ENCODE data around the gene GDF11.
A peak's percentile ranks its signal among the peaks of the same experiment; 100 is the strongest.

GDF11 gene

GRCh38 chr12:55743406-55744339, 751 bp downstream of the GDF11 start:
- Histone ChIP-seq H3K36me3 (ENCODE audit: control insufficient read depth, low read length) (peaks cover 2% of the 10 kb centered on the region; the same call in 1 of the 2 replicates), H3K27ac (ENCODE audit: low read depth, low read length) (no peak overlapping the region), H3K4me1 (ENCODE audit: control insufficient read depth, low read length) (peaks cover 51% of the 10 kb centered on the region), H3K27me3 (ENCODE audit: control insufficient read depth, low read length) (peaks cover 4% of the 10 kb centered on the region; the same call in 1 of the 2 replicates), H3K9me3 (ENCODE audit: control insufficient read depth, insufficient read depth, low read length) (no peaks in the 10 kb centered on the region), H3F3A (ENCODE audit: control insufficient read depth, insufficient read depth) (peaks cover 12% of the 10 kb centered on the region), H3K9me2 (replicated peaks; ENCODE audit: control insufficient read depth, low read length) (no peaks in the 10 kb centered on the region), H3K79me2 (ENCODE audit: control insufficient read depth, low read length) (peaks cover 19% of the 10 kb centered on the region), H4K20me1 (ENCODE audit: control insufficient read depth, insufficient read depth, low read depth, low read length) (0 out of 2 replicates have a peak, but pooled peaks cover 13% of the 10 kb centered on the region), H3K4me3 (ENCODE audit: low read length) (peak overlapping the region; percentile 96), H3K4me2 (ENCODE audit: low read length) (peak overlapping the region; percentile 79)
- no peak for TF ChIP-seq CTCF (IDR thresholded peaks at IDR 0.05; ENCODE audit: low read depth, low read length, poor library complexity, severe bottlenecking)
- TF ChIP-seq EZH2phosphoT487 (IDR thresholded peaks at IDR 0.05; ENCODE audit: borderline replicate concordance, low read length): no peak

GRCh38 chr12:55744340-55745030, 1.6 kb downstream of the GDF11 start:
- TF ChIP-seq EZH2phosphoT487 (IDR thresholded peaks at IDR 0.05; ENCODE audit: borderline replicate concordance, low read length) (no peak), CTCF (IDR thresholded peaks at IDR 0.05; ENCODE audit: low read depth, low read length, poor library complexity, severe bottlenecking) (no peak)
- peaks cover 12% of the 10 kb centered on the region for H3F3A ChIP-seq (ENCODE audit: control insufficient read depth, insufficient read depth)
- peaks cover 47% of the 10 kb centered on the region for H3K4me1 ChIP-seq (ENCODE audit: control insufficient read depth, low read length)
- H3K9me2 ChIP-seq (replicated peaks; ENCODE audit: control insufficient read depth, low read length): no peaks in the 10 kb centered on the region
- peaks cover 19% of the 10 kb centered on the region for H3K79me2 ChIP-seq (ENCODE audit: control insufficient read depth, low read length)
- H3K27me3 ChIP-seq (ENCODE audit: control insufficient read depth, low read length): peaks cover 4% of the 10 kb centered on the region; the same call in 1 of the 2 replicates
- peak overlapping the region; percentile 96 for H3K4me3 ChIP-seq (ENCODE audit: low read length)
- H3K36me3 ChIP-seq (ENCODE audit: control insufficient read depth, low read length): peaks cover 9% of the 10 kb centered on the region; the same call in 1 of the 2 replicates
- H3K4me2 ChIP-seq (ENCODE audit: low read length): peak overlapping the region; percentile 79
- H3K9me3 ChIP-seq (ENCODE audit: control insufficient read depth, insufficient read depth, low read length): no peaks in the 10 kb centered on the region
- H4K20me1 ChIP-seq (ENCODE audit: control insufficient read depth, insufficient read depth, low read depth, low read length): 0 out of 2 replicates have a peak, but pooled peaks cover 13% of the 10 kb centered on the region
- no peak overlapping the region for H3K27ac ChIP-seq (ENCODE audit: low read depth, low read length)

GRCh38 chr12:55745361-55746173, 2.6 kb downstream of the GDF11 start:
- no peak for TF ChIP-seq EZH2phosphoT487 (IDR thresholded peaks at IDR 0.05; ENCODE audit: borderline replicate concordance, low read length)
- no peak for TF ChIP-seq CTCF (IDR thresholded peaks at IDR 0.05; ENCODE audit: low read depth, low read length, poor library complexity, severe bottlenecking)
- H3K27me3 ChIP-seq (ENCODE audit: control insufficient read depth, low read length): peaks cover 4% of the 10 kb centered on the region; the same call in 1 of the 2 replicates
- peaks cover 19% of the 10 kb centered on the region for H3K79me2 ChIP-seq (ENCODE audit: control insufficient read depth, low read length)
- peaks cover 18% of the 10 kb centered on the region for H3K36me3 ChIP-seq (ENCODE audit: control insufficient read depth, low read length)
- peaks cover 47% of the 10 kb centered on the region for H3K4me1 ChIP-seq (ENCODE audit: control insufficient read depth, low read length)
- 0 out of 2 replicates have a peak, but pooled peaks cover 13% of the 10 kb centered on the region for H4K20me1 ChIP-seq (ENCODE audit: control insufficient read depth, insufficient read depth, low read depth, low read length)
- no peaks in the 10 kb centered on the region for H3K9me2 ChIP-seq (replicated peaks; ENCODE audit: control insufficient read depth, low read length)
- H3K27ac ChIP-seq (ENCODE audit: low read depth, low read length): no peak overlapping the region
- no peaks in the 10 kb centered on the region for H3K9me3 ChIP-seq (ENCODE audit: control insufficient read depth, insufficient read depth, low read length)
- peak overlapping the region; percentile 96 for H3K4me3 ChIP-seq (ENCODE audit: low read length)
- H3F3A ChIP-seq (ENCODE audit: control insufficient read depth, insufficient read depth): peaks cover 9% of the 10 kb centered on the region; the same call in 1 of the 2 replicates
- H3K4me2 ChIP-seq (ENCODE audit: low read length): peak overlapping the region; percentile 79

Measured in DOHH2 (cell line).